Measurements from ENCODE around the gene HSF5. TPM values are rescaled to one million over a fixed set of nuclear protein-coding genes. Genes with fewer than 3 reads are reported as not detected.

Gene HSF5
- total and polyA plus RNA-seq, 2 donors (not counting 1 experiment from before 2014, with no cell fraction given): 2.2 to 5.1 TPM

GRCh38 chr17:58531122-58531521 lies 42.9 kb upstream of the HSF5 start:
- no peak overlapping the region for H3K27ac ChIP-seq (ENCODE audit: low read length in 2 of 2)
- H2AFZ ChIP-seq (ENCODE audit: insufficient read depth, low read depth, low read length, poor library complexity, severe bottlenecking): peak overlapping the region; percentile 81
- 83% methylated on average over 2 of the region's 3 CpGs for WGBS (ENCODE audit: insufficient coverage)
- H3K4me1 Mint-ChIP-seq: peaks cover 6% of the 10 kb centered on the region
- no peaks in the 10 kb centered on the region for H3K9me3 ChIP-seq (ENCODE audit: control extremely low read depth in 1 of 3, control insufficient read depth in 2 of 3, insufficient read depth in 1 of 3, low read length in 2 of 3)
- peak overlapping the region; percentile 63 for H3K4me3 Mint-ChIP-seq
- ChIA-PET POLR2A (no interaction called here), CTCF (interaction anchor here (1.1 to 2.7 kb wide), 3 partner anchors 10 to 474 kb away, joined by 3 to 11 read pairs (median 3); no protein-coding TSS in a partner anchor)
- peaks cover 0 to 45% (median 15%) of the 10 kb centered on the region in 4 experiments for H3K27me3 ChIP-seq (replicated peaks in 1 of 4; ENCODE audit: control extremely low read depth in 1 of 4, control insufficient read depth in 3 of 4, insufficient read depth in 4 of 4, low read length in 3 of 4)
- no peak for ATAC-seq (ENCODE audit: low read depth)
- intact Hi-C loops (cut with micrococcal nuclease): loop anchor here (5.0 kb wide), 2 partner anchors 161 to 471 kb away; partner anchors contain the start of genes RAD51C and TEX14
- H3K9ac ChIP-seq (ENCODE audit: low read length): peak overlapping the region; percentile 67
- no peak for TF ChIP-seq CTCF (IDR thresholded peaks at IDR 0.05)
- no peak for TF ChIP-seq EZH2 (IDR thresholded peaks at IDR 0.05; ENCODE audit: borderline replicate concordance, insufficient read depth, low read depth, low read length, poor library complexity, severe bottlenecking)
- peak overlapping the region; percentile 93 for H3K4me2 ChIP-seq (replicated peaks; ENCODE audit: low read depth, low read length, poor library complexity, severe bottlenecking)
- no peaks in the 10 kb centered on the region for H4K20me1 ChIP-seq (ENCODE audit: control insufficient read depth, insufficient read depth, low read length, poor library complexity, severe bottlenecking)
- DNase-seq: no peak
- peak overlapping the region in 4 of 5 experiments; percentile 22 to 63 (median 51) for H3K4me3 ChIP-seq (ENCODE audit: control extremely low read depth in 1 of 5, extremely low read depth in 1 of 5, insufficient read depth in 1 of 5, low read depth in 2 of 5, low read length in 4 of 5)
- no peaks in the 10 kb centered on the region for H3K79me2 ChIP-seq (ENCODE audit: control insufficient read depth, insufficient read depth, low read length)
- H3K27me3 Mint-ChIP-seq: peaks cover 40% of the 10 kb centered on the region
- no peak overlapping the region for H3K27ac Mint-ChIP-seq
- no peaks in the 10 kb centered on the region for H3K36me3 ChIP-seq (replicated peaks in 1 of 2; ENCODE audit: control extremely low read depth in 1 of 2, control insufficient read depth in 1 of 2, extremely low read depth in 1 of 2, insufficient read depth in 2 of 2, low read length in 1 of 2)
- no peaks in the 10 kb centered on the region for H3K9me3 Mint-ChIP-seq (ENCODE audit: insufficient read depth)
- H3K4me1 ChIP-seq (ENCODE audit: control insufficient read depth in 2 of 2, insufficient read depth in 2 of 2, low read length in 2 of 2): peaks cover 12 to 13% of the 10 kb centered on the region in 2 donors

- DNase-seq: no peak
- H3K4me1 Mint-ChIP-seq: peaks cover 6% of the 10 kb centered on the region
- Histone ChIP-seq H3K27me3 (replicated peaks in 1 of 4; ENCODE audit: control extremely low read depth in 1 of 4, control insufficient read depth in 3 of 4, insufficient read depth in 4 of 4, low read length in 3 of 4) (peaks cover 0 to 45% (median 15%) of the 10 kb centered on the region in 4 experiments), H3K79me2 (ENCODE audit: control insufficient read depth, insufficient read depth, low read length) (no peaks in the 10 kb centered on the region), H3K36me3 (replicated peaks in 1 of 2; ENCODE audit: control extremely low read depth in 1 of 2, control insufficient read depth in 1 of 2, extremely low read depth in 1 of 2, insufficient read depth in 2 of 2, low read length in 1 of 2) (no peaks in the 10 kb centered on the region), H3K27ac (ENCODE audit: low read length in 2 of 2) (no peak overlapping the region), H3K4me2 (replicated peaks; ENCODE audit: low read depth, low read length, poor library complexity, severe bottlenecking) (no peak overlapping the region), H3K4me1 (ENCODE audit: control insufficient read depth in 2 of 2, insufficient read depth in 2 of 2, low read length in 2 of 2) (peaks cover 12 to 13% of the 10 kb centered on the region in 2 donors), H4K20me1 (ENCODE audit: control insufficient read depth, insufficient read depth, low read length, poor library complexity, severe bottlenecking) (no peaks in the 10 kb centered on the region), H3K9ac (ENCODE audit: low read length) (no peak overlapping the region), H3K4me3 (ENCODE audit: control extremely low read depth in 1 of 5, extremely low read depth in 1 of 5, insufficient read depth in 1 of 5, low read depth in 2 of 5, low read length in 4 of 5) (no peak overlapping the region), H3K9me3 (ENCODE audit: control extremely low read depth in 1 of 3, control insufficient read depth in 2 of 3, insufficient read depth in 1 of 3, low read length in 2 of 3) (no peaks in the 10 kb centered on the region), H2AFZ (ENCODE audit: insufficient read depth, low read depth, low read length, poor library complexity, severe bottlenecking) (no peak overlapping the region)
- no peaks in the 10 kb centered on the region for H3K9me3 Mint-ChIP-seq (ENCODE audit: insufficient read depth)
- peak overlapping the region; percentile 63 for H3K4me3 Mint-ChIP-seq
- WGBS (ENCODE audit: insufficient coverage): 75% methylated on average over 2 of the region's 2 CpGs
- TF ChIP-seq CTCF (IDR thresholded peaks at IDR 0.05) (no peak), EZH2 (IDR thresholded peaks at IDR 0.05; ENCODE audit: borderline replicate concordance, insufficient read depth, low read depth, low read length, poor library complexity, severe bottlenecking) (no peak)
- H3K27ac Mint-ChIP-seq: no peak overlapping the region
- POLR2A ChIA-PET: no interaction called here
- CTCF ChIA-PET: interaction anchor here (1.1 to 2.7 kb wide), 3 partner anchors 11 to 474 kb away, joined by 3 to 11 read pairs (median 3); no protein-coding TSS in a partner anchor
- H3K27me3 Mint-ChIP-seq: peaks cover 35% of the 10 kb centered on the region
- intact Hi-C loops (cut with micrococcal nuclease): loop anchor here (5.0 kb wide), 2 partner anchors 162 to 472 kb away; partner anchors contain the start of genes RAD51C and TEX14
- no peak for ATAC-seq (ENCODE audit: low read depth)
Measured at GRCh38 chr17:58530655-58531054, 42.4 kb upstream of the HSF5 start.
